HUES48 (cell line): ENCODE data around the gene CRABP1.
A peak's percentile ranks its signal among the peaks of the same experiment; 100 is the strongest.

Experiments
- H3K27ac ChIP-seq: one replicate; pipeline ENCODE4 v1.7.0; 2013; ENCODE audit warnings: low read depth, low read length, inconsistent platforms
- H3K27me3 ChIP-seq: 2 replicates; pipeline ENCODE4 v1.6.1; 2013; ENCODE audit warnings: mild to moderate bottlenecking, low read length; ENCODE audit not compliant: control insufficient read depth, insufficient read depth
- H3K36me3 ChIP-seq: 2 replicates; pipeline ENCODE4 v1.6.1; 2013; ENCODE audit warnings: low read length; ENCODE audit not compliant: control insufficient read depth, insufficient read depth
- H3K4me1 ChIP-seq: 2 replicates; pipeline ENCODE4 v1.6.1; 2013; ENCODE audit warnings: mild to moderate bottlenecking, low read length; ENCODE audit not compliant: control insufficient read depth, insufficient read depth
- H3K4me3 ChIP-seq: 2 replicates; pipeline ENCODE4 v1.5.1; 2013; ENCODE audit warnings: mild to moderate bottlenecking, low read depth, low read length
- H3K9ac ChIP-seq: 2 replicates; pipeline ENCODE4 v1.6.1; 2013; ENCODE audit warnings: mild to moderate bottlenecking, low read depth, low read length, moderate library complexity
- H3K9me3 ChIP-seq: 2 replicates; pipeline ENCODE4 v1.6.1; 2013; ENCODE audit warnings: low read length; ENCODE audit not compliant: control insufficient read depth, insufficient read depth

Gene CRABP1

DNA sequence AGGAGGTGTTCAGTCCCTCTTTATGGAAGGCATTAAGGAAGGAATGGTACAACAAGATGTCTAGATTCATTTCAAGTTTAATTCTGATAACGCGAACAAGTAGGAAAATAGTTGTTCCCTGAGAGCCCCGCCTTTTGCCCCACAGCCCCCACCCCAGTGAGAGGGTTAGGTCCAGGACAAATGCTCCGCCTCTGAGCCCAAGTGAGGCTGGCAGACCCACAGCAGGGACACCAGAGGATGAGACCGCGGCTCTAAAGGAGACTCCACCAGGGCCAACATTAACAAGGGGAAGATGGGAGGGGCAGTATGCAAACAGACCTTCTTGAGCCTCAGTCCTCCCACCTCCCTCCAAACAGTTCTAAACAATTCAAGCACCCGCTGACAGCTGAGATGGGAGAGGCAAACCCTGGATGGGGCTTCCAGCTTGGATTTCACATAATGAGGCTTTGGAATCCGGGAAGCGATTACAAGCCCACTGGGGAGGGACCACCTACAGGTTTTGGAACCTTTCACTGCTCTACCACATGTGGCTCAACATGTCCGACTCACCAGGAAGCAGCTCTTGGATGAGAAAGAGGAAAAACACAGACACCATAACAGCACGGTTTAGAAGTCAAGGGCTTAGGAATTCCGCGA, 54.9 kb downstream of the CRABP1 start:
- Histone ChIP-seq H3K4me3 (no peak overlapping the region), H3K27me3 (no peaks in the 10 kb centered on the region), H3K4me1 (peaks cover 35% of the 10 kb centered on the region), H3K9me3 (no peaks in the 10 kb centered on the region), H3K27ac (peak overlapping the region; percentile 85), H3K9ac (no peak overlapping the region), H3K36me3 (no peaks in the 10 kb centered on the region)

DNA sequence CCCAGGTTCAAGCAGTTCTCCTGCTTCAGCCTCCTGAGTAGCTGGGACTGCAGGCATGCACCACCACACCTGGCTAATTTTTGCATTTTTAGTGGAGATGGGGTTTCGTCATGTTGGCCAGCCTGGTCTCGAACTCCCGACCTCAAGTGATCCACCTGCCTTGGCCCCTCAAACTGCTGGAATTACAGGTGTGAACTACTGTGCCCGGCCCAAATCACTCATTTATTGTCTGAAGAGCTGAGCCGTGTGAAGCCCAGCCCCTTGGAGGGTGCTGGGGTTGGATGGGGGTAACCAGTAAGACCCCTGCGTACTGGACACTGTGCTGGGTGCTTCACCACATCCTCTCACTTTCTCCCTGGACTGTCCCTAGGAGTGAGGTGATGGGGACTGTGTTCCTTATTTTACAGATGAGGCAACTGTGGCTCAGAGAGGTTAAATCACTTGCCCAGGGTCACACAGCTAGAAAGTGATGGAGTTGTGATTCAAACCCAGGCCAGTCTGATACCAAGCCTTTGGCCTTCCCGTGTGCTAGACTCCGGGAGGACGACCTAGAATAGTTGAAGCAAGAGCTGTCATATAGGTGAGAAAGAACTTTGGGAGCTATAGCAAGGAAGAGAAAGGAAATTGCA, 56.1 kb downstream of the CRABP1 start:
- no peaks in the 10 kb centered on the region for H3K27me3 ChIP-seq
- peaks cover 35% of the 10 kb centered on the region for H3K4me1 ChIP-seq
- H3K9ac ChIP-seq: no peak overlapping the region
- no peak overlapping the region for H3K4me3 ChIP-seq
- H3K9me3 ChIP-seq: no peaks in the 10 kb centered on the region
- no peak overlapping the region for H3K27ac ChIP-seq
- H3K36me3 ChIP-seq: no peaks in the 10 kb centered on the region

DNA sequence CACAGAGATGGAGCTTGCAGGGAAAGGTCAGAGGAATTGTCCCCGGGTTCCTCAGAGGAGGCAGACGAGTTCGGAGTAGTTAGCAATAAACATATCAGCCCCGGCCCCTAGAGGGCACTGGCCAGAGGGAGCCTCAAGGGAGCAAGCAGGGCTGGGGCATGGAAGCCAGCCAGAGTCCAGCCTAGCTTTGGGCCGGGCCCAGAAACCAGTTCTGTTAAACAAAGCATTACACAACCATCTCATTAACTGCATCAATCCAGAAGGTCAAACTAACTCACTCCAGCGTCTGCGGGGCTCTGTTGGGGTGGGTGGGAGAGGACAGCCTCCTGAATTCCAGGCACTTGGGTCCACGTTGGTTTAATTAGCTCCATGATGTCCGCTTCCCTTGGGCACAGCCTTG, 56.8 kb downstream of the CRABP1 start:
- H3K4me3 ChIP-seq: no peak overlapping the region
- no peaks in the 10 kb centered on the region for H3K27me3 ChIP-seq
- no peaks in the 10 kb centered on the region for H3K36me3 ChIP-seq
- H3K9me3 ChIP-seq: no peaks in the 10 kb centered on the region
- H3K27ac ChIP-seq: no peak overlapping the region
- H3K9ac ChIP-seq: no peak overlapping the region
- H3K4me1 ChIP-seq: peaks cover 35% of the 10 kb centered on the region

DNA sequence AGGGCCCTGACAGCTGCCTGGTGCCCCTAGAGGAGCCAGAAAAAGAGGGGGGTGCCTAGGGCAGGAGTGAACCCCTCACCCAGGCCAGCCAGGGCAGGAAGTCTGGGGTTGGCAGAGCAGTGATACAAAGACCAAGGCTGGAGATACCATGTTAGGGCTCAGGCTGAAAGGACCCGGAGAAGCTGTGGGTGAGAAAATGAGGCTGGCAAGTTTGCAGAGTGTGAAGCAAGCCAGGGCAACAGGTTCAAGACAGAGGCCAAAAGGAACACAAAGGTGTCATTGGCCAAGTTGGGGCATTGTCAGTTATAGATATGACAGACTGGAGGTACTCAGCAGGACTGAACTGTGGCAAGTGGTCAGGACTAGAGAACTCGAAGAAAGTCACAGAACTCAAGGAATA, 57.2 kb downstream of the CRABP1 start:
- Histone ChIP-seq H3K27me3 (no peaks in the 10 kb centered on the region), H3K36me3 (no peaks in the 10 kb centered on the region), H3K9me3 (no peaks in the 10 kb centered on the region), H3K9ac (no peak overlapping the region), H3K4me3 (no peak overlapping the region), H3K27ac (no peak overlapping the region), H3K4me1 (peaks cover 31% of the 10 kb centered on the region)
